HL-60 (cell line): ENCODE results near the gene CACNG8.

ENCODE experiments used
- DNase-seq, 2 experiments: peaks; one replicate each; pipeline ENCODE4 v3.0.0-alpha.2; 2010 to 2020; ENCODE audit warnings: low read depth in 1 of 2, low spot score in 1 of 2
- H3K27ac ChIP-seq: fragments of 250-450 bp; sonication (Bioruptor Pico); replicated peaks from 2 replicates; pipeline ENCODE4 v1.5.1; 2020; ENCODE audit warnings: mild to moderate bottlenecking, moderate library complexity
- H3K27me3 ChIP-seq: fragments of 250-450 bp; sonication (Bioruptor Pico); 2 replicates; pipeline ENCODE4 v1.5.1; 2021; ENCODE audit warnings: mild to moderate bottlenecking, moderate library complexity; ENCODE audit not compliant: insufficient read depth, poor library complexity, severe bottlenecking
- H3K4me3 ChIP-seq: replicated peaks from 2 replicates; pipeline ENCODE4 v1.5.1; 2011; ENCODE audit warnings: mild to moderate bottlenecking, control low read depth, low read length; ENCODE audit not compliant: insufficient read depth
- CTCF ChIP-seq: IDR thresholded peaks from one replicate; pipeline ENCODE4 v1.5.1; 2011; ENCODE audit warnings: low read length, control low read depth, inconsistent platforms; ENCODE audit not compliant: insufficient read depth
- GABPA ChIP-seq: IDR thresholded peaks from 2 replicates; pipeline ENCODE4 v1.6.1; 2012; ENCODE audit warnings: low read depth
- POLR2AphosphoS5 ChIP-seq: IDR thresholded peaks from 2 replicates; pipeline ENCODE4 v1.6.1; 2012; ENCODE audit warnings: low read depth
- REST ChIP-seq: IDR thresholded peaks from 2 replicates; pipeline ENCODE4 v1.6.1; 2012; ENCODE audit warnings: low read depth; ENCODE audit not compliant: insufficient replicate concordance
- SPI1 ChIP-seq: IDR thresholded peaks from 2 replicates; pipeline ENCODE4 v1.6.1; 2012; ENCODE audit warnings: low read depth, mild to moderate bottlenecking, borderline replicate concordance

The CACNG8 gene

GRCh38 chr19:53985863-53986262 lies 23.1 kb downstream of the CACNG8 start:
- DNase-seq: no peak
- Histone ChIP-seq H3K27ac (no peak overlapping the region), H3K27me3 (peaks cover 20% of the 10 kb centered on the region), H3K4me3 (no peak overlapping the region)
- TF ChIP-seq REST (no peak), CTCF (no peak), GABPA (no peak), POLR2AphosphoS5 (no peak), SPI1 (no peak)

GRCh38 chr19:53988981-53989380 lies 26.2 kb downstream of the CACNG8 start:
- DNase-seq: no peak
- Histone ChIP-seq H3K27ac (no peak overlapping the region), H3K4me3 (no peak overlapping the region), H3K27me3 (peaks cover 20% of the 10 kb centered on the region)
- no peak for TF ChIP-seq SPI1
- TF ChIP-seq GABPA: no peak
- no peak for TF ChIP-seq POLR2AphosphoS5
- no peak for TF ChIP-seq CTCF
- TF ChIP-seq REST: no peak

- Histone ChIP-seq H3K4me3 (no peak overlapping the region), H3K27me3 (peaks cover 20% of the 10 kb centered on the region), H3K27ac (no peak overlapping the region)
- no peak for DNase-seq
- TF ChIP-seq CTCF (no peak), POLR2AphosphoS5 (no peak), SPI1 (no peak), REST (no peak), GABPA (no peak)
Measured at GRCh38 chr19:53989600-53990533, 27.1 kb downstream of the CACNG8 start.
